CD8-positive, alpha-beta memory T cell (primary cell): Measurements from ENCODE around the gene CPT1A. TPM values are rescaled to one million over a fixed set of nuclear protein-coding genes. Genes with fewer than 3 reads are reported as not detected.

Source experiments
- CTCF ChIA-PET: fragments of 350-600 bp; sonication (Branson Sonifier 250); formaldehyde crosslinking; loops from one replicate; lab custom pipeline; 2021; ENCODE audit warnings: antibody characterized with exemption; lab: Charles Lee
- POLR2A ChIA-PET: fragments of 350-600 bp; sonication (Branson Sonifier 250); formaldehyde crosslinking; loops from one replicate; lab custom pipeline; 2021; ENCODE audit warnings: antibody characterized with exemption; lab: Charles Lee
- DNase-seq, 5 donors: peaks; one replicate each; pipeline versions ENCODE4 v3.0.0 to v3.0.0-alpha.2; 2020 to 2022; ENCODE audit warnings: mixed read lengths in 1 of 5
- H3K27ac ChIP-seq: one replicate; pipeline ENCODE4 v1.7.0; 2013; ENCODE audit warnings: low read depth, mild to moderate bottlenecking, low read length, moderate library complexity
- H3K27me3 ChIP-seq: 2 replicates; pipeline ENCODE4 v1.7.0; 2013; ENCODE audit warnings: low read length, mild to moderate bottlenecking; ENCODE audit not compliant: insufficient read depth, poor library complexity, severe bottlenecking
- H3K36me3 ChIP-seq: 2 replicates; pipeline ENCODE4 v1.7.0; 2013; ENCODE audit warnings: mild to moderate bottlenecking, low read length, moderate library complexity; ENCODE audit not compliant: insufficient read depth
- H3K4me1 ChIP-seq: 2 replicates; pipeline ENCODE4 v1.7.0; 2013; ENCODE audit warnings: mild to moderate bottlenecking, low read length, moderate library complexity; ENCODE audit not compliant: insufficient read depth
- H3K4me3 ChIP-seq: 2 replicates; pipeline ENCODE4 v1.7.0; 2013; ENCODE audit warnings: mild to moderate bottlenecking, low read length
- H3K9me3 ChIP-seq: 2 replicates; pipeline ENCODE4 v1.7.0; 2013; ENCODE audit warnings: mild to moderate bottlenecking, low read length
- H3K27ac Mint-ChIP-seq, 8 donors: one replicate each; pipeline ENCODE4 v1.8.0; 2020 to 2021; ENCODE audit warnings: mixed read lengths in 8 of 8, mild to moderate bottlenecking in 6 of 8, inconsistent platforms in 3 of 8, moderate library complexity in 3 of 8
- H3K27me3 Mint-ChIP-seq, 2 donors: one replicate each; pipeline ENCODE4 v1.8.0; 2020 to 2021; ENCODE audit warnings: mixed read lengths in 2 of 2, mild to moderate bottlenecking in 1 of 2, moderate library complexity in 1 of 2
- H3K36me3 Mint-ChIP-seq, 3 donors: one replicate each; pipeline ENCODE4 v1.8.0; 2020 to 2021; ENCODE audit warnings: mixed read lengths in 3 of 3, inconsistent platforms in 1 of 3, mild to moderate bottlenecking in 1 of 3
- H3K4me1 Mint-ChIP-seq, 3 donors: one replicate each; pipeline ENCODE4 v1.8.0; 2020 to 2021; ENCODE audit warnings: mixed read lengths in 3 of 3, inconsistent platforms in 1 of 3, mild to moderate bottlenecking in 1 of 3
- H3K4me3 Mint-ChIP-seq, 7 donors: one replicate each; pipeline ENCODE4 v1.8.0; 2020 to 2021; ENCODE audit warnings: mixed read lengths in 7 of 7, mild to moderate bottlenecking in 6 of 7, moderate library complexity in 4 of 7, inconsistent platforms in 2 of 7
- H3K9me3 Mint-ChIP-seq, 5 donors: one replicate each; pipeline ENCODE4 v1.8.0; 2020 to 2022; ENCODE audit warnings: mixed read lengths in 5 of 5, mild to moderate bottlenecking in 3 of 5, moderate library complexity in 2 of 5, inconsistent platforms in 1 of 5
- polyA plus RNA-seq: library from polyadenylated mRNA; unstranded; fragments of 300-500 nt; fragmentation: Illumina TruSeq; gene quantifications from one replicate; pipeline ENCODE4 v1.2.3, GENCODE V29; 2021
- total RNA-seq, 2 experiments: library from RNA; stranded (reverse); gene quantifications; one replicate each; pipeline ENCODE4 v1.2.3, GENCODE V29; 2021

The CPT1A gene
- total and polyA plus RNA-seq, 3 experiments from 2014 or later, result 9.8 to 27.4 (median 25.6) TPM

DNA sequence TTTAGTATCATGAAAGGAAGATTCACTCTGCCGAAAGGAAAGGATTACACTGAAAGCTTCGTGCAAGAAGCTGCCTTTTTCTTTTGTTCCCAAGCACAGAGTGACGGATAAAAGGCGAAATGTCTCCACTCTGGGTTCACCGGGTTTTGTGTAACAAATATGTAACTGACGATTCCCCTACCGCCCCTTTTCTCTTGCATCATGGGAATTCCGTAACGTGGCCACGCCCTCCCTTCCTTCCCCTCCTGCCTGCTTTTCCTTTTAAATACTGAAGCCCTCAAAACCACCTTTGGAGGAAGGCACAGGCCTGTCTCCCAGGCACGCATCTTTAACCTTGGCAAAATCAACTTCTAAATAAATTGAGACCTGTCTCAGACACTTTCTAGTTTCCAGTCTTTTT lies 74.0 kb downstream of the CPT1A start:
- H3K9me3 Mint-ChIP-seq, result no peaks in the 10 kb centered on the region
- H3K27me3 ChIP-seq, result no peaks in the 10 kb centered on the region
- no peaks in the 10 kb centered on the region for H3K9me3 ChIP-seq
- CTCF ChIA-PET, result interaction anchor here (1.2 kb wide), 1 partner anchor 31 kb away, joined by 3 read pairs; no protein-coding TSS in a partner anchor
- no peak overlapping the region for H3K4me3 ChIP-seq
- no peaks in the 10 kb centered on the region for H3K27me3 Mint-ChIP-seq
- H3K27ac Mint-ChIP-seq, result peak overlapping the region in 1 of 8 donors; percentile 56
- no peaks in the 10 kb centered on the region for H3K4me1 ChIP-seq
- DNase-seq, result no peak
- POLR2A ChIA-PET, result no interaction called here
- H3K27ac ChIP-seq, result no peak overlapping the region
- no peaks in the 10 kb centered on the region for H3K4me1 Mint-ChIP-seq
- H3K36me3 Mint-ChIP-seq, result peaks cover 5 to 80% (median 25%) of the 10 kb centered on the region in 3 donors
- no peak overlapping the region for H3K4me3 Mint-ChIP-seq
- H3K36me3 ChIP-seq, result peaks cover 25% of the 10 kb centered on the region

- no peak for DNase-seq
- no peaks in the 10 kb centered on the region for H3K9me3 ChIP-seq
- H3K4me3 ChIP-seq, result no peak overlapping the region
- H3K4me3 Mint-ChIP-seq, result no peak overlapping the region
- ChIA-PET CTCF (interaction anchor here (1.2 kb wide), 1 partner anchor 32 kb away, joined by 3 read pairs; no protein-coding TSS in a partner anchor), POLR2A (no interaction called here)
- H3K27me3 Mint-ChIP-seq, result no peaks in the 10 kb centered on the region
- no peaks in the 10 kb centered on the region for H3K4me1 Mint-ChIP-seq
- no peak overlapping the region for H3K27ac ChIP-seq
- no peaks in the 10 kb centered on the region for H3K9me3 Mint-ChIP-seq
- no peaks in the 10 kb centered on the region for H3K27me3 ChIP-seq
- H3K4me1 ChIP-seq, result no peaks in the 10 kb centered on the region
- no peak overlapping the region for H3K27ac Mint-ChIP-seq
- peaks cover 22% of the 10 kb centered on the region for H3K36me3 ChIP-seq
- peaks cover 7 to 81% (median 23%) of the 10 kb centered on the region in 3 donors for H3K36me3 Mint-ChIP-seq
These were observed 74.9 kb downstream of the CPT1A start for GRCh38 chr11:68766786-68767185.

- H3K27ac ChIP-seq, result no peak overlapping the region
- Mint-ChIP-seq H3K4me1 (no peaks in the 10 kb centered on the region), H3K27ac (no peak overlapping the region), H3K27me3 (no peaks in the 10 kb centered on the region), H3K4me3 (no peak overlapping the region), H3K36me3 (peaks cover 3 to 79% (median 18%) of the 10 kb centered on the region in 3 donors), H3K9me3 (no peaks in the 10 kb centered on the region)
- peaks cover 12% of the 10 kb centered on the region for H3K36me3 ChIP-seq
- ChIA-PET CTCF (no interaction called here), POLR2A (no interaction called here)
- no peaks in the 10 kb centered on the region for H3K27me3 ChIP-seq
- no peak overlapping the region for H3K4me3 ChIP-seq
- H3K4me1 ChIP-seq, result no peaks in the 10 kb centered on the region
- no peaks in the 10 kb centered on the region for H3K9me3 ChIP-seq
- DNase-seq, result peak in 1 of 5 donors; percentile 22
These were observed 77.0 kb downstream of the CPT1A start for GRCh38 chr11:68764746-68765145.

- H3K4me1 Mint-ChIP-seq, result no peaks in the 10 kb centered on the region
- peak overlapping the region in 2 of 8 donors; percentile 7 to 56 for H3K27ac Mint-ChIP-seq
These were observed 77.6 kb downstream of the CPT1A start for GRCh38 chr11:68763926-68764657.

GRCh38 chr11:68763181-68763721 lies 78.5 kb downstream of the CPT1A start:
- Histone ChIP-seq H3K4me1 (no peaks in the 10 kb centered on the region), H3K4me3 (no peak overlapping the region), H3K27ac (no peak overlapping the region), H3K27me3 (no peaks in the 10 kb centered on the region), H3K9me3 (no peaks in the 10 kb centered on the region), H3K36me3 (peaks cover 17% of the 10 kb centered on the region)
- DNase-seq, result peak in 1 of 5 donors; percentile 4
- H3K27ac Mint-ChIP-seq, result peak overlapping the region in 2 of 8 donors; percentile 69 to 72
- POLR2A ChIA-PET, result no interaction called here
- H3K9me3 Mint-ChIP-seq, result no peaks in the 10 kb centered on the region
- H3K4me1 Mint-ChIP-seq, result no peaks in the 10 kb centered on the region
- no peak overlapping the region for H3K4me3 Mint-ChIP-seq
- H3K36me3 Mint-ChIP-seq, result peaks cover 3 to 75% (median 16%) of the 10 kb centered on the region in 3 donors
- CTCF ChIA-PET, result no interaction called here
- H3K27me3 Mint-ChIP-seq, result no peaks in the 10 kb centered on the region

More at GRCh38 chr11:68763926-68764657, 77.6 kb downstream of the CPT1A start:
- Mint-ChIP-seq H3K9me3 (no peaks in the 10 kb centered on the region), H3K4me3 (no peak overlapping the region), H3K36me3 (peaks cover 3 to 81% (median 20%) of the 10 kb centered on the region in 3 donors), H3K27me3 (no peaks in the 10 kb centered on the region)
- peaks cover 16% of the 10 kb centered on the region for H3K36me3 ChIP-seq
- no peak for DNase-seq
- no peaks in the 10 kb centered on the region for H3K9me3 ChIP-seq
- no peaks in the 10 kb centered on the region for H3K4me1 ChIP-seq
- ChIA-PET POLR2A (no interaction called here), CTCF (no interaction called here)
- H3K4me3 ChIP-seq, result no peak overlapping the region
- H3K27ac ChIP-seq, result no peak overlapping the region
- no peaks in the 10 kb centered on the region for H3K27me3 ChIP-seq

DNA sequence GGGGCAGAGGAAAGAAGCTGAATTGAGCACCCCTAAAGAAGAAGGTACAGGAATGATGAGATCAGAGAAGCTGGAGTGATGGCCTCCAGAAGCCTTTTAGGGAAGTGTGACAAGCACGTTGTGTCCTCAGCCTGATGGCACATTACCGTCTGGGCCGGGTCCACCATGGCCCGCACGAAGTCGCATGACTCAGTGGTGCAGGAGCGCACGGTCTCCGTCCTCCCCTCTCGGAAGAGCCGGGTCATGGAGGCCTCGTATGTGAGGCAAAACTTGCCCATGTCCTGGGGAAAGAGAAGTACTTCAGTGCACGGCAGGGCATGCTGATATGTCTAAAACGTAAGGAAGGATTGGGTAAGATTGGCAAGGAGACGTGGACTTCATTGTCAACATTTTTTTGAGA lies 79.2 kb downstream of the CPT1A start:
- no peaks in the 10 kb centered on the region for H3K9me3 Mint-ChIP-seq
- peaks cover 24% of the 10 kb centered on the region for H3K36me3 ChIP-seq
- H3K36me3 Mint-ChIP-seq, result peaks cover 3 to 78% (median 18%) of the 10 kb centered on the region in 3 donors
- H3K4me1 ChIP-seq, result no peaks in the 10 kb centered on the region
- no peaks in the 10 kb centered on the region for H3K9me3 ChIP-seq
- DNase-seq, result no peak
- H3K27me3 ChIP-seq, result no peaks in the 10 kb centered on the region
- POLR2A ChIA-PET, result no interaction called here
- CTCF ChIA-PET, result no interaction called here
- H3K27ac ChIP-seq, result no peak overlapping the region
- peak overlapping the region in 2 of 8 donors; percentile 63 to 77 for H3K27ac Mint-ChIP-seq
- no peak overlapping the region for H3K4me3 ChIP-seq
- no peaks in the 10 kb centered on the region for H3K27me3 Mint-ChIP-seq
- H3K4me1 Mint-ChIP-seq, result no peaks in the 10 kb centered on the region
- H3K4me3 Mint-ChIP-seq, result no peak overlapping the region

GRCh38 chr11:68761801-68762200 lies 79.9 kb downstream of the CPT1A start:
- H3K36me3 ChIP-seq, result peaks cover 31% of the 10 kb centered on the region
- Mint-ChIP-seq H3K27me3 (no peaks in the 10 kb centered on the region), H3K4me1 (no peaks in the 10 kb centered on the region), H3K4me3 (no peak overlapping the region), H3K27ac (peak overlapping the region in 1 of 8 donors; percentile 3), H3K36me3 (peaks cover 3 to 78% (median 21%) of the 10 kb centered on the region in 3 donors), H3K9me3 (no peaks in the 10 kb centered on the region)
- H3K27ac ChIP-seq, result no peak overlapping the region
- H3K4me1 ChIP-seq, result no peaks in the 10 kb centered on the region
- H3K4me3 ChIP-seq, result no peak overlapping the region
- ChIA-PET CTCF (no interaction called here), POLR2A (no interaction called here)
- DNase-seq, result no peak
- no peaks in the 10 kb centered on the region for H3K27me3 ChIP-seq
- no peaks in the 10 kb centered on the region for H3K9me3 ChIP-seq

DNA sequence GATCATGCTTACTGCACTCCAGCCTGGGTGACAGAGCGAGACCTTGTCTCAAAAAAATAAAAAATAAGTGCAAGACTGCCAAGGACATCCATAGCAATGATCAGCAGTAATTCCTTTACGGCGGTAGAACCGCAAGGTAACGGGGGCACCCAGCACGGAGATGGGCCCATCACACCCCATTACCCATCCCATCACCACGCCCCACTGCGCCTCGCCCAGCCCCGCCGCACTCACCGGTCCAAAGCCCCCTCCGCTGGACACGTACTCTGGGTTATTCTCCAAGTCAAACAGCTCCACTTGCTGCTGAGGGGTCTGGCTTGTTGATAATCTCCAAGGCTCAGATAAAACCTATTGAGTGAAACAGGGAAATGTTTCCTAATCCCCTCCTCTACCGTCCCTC lies 81.7 kb downstream of the CPT1A start:
- no peaks in the 10 kb centered on the region for H3K9me3 ChIP-seq
- no peak overlapping the region for H3K4me3 ChIP-seq
- CTCF ChIA-PET, result no interaction called here
- Mint-ChIP-seq H3K9me3 (no peaks in the 10 kb centered on the region), H3K36me3 (peaks cover 3 to 78% (median 16%) of the 10 kb centered on the region in 3 donors), H3K4me1 (no peaks in the 10 kb centered on the region), H3K27me3 (no peaks in the 10 kb centered on the region), H3K4me3 (no peak overlapping the region), H3K27ac (no peak overlapping the region)
- POLR2A ChIA-PET, result no interaction called here
- no peaks in the 10 kb centered on the region for H3K27me3 ChIP-seq
- H3K27ac ChIP-seq, result no peak overlapping the region
- DNase-seq, result no peak
- H3K4me1 ChIP-seq, result no peaks in the 10 kb centered on the region
- H3K36me3 ChIP-seq, result peaks cover 32% of the 10 kb centered on the region
